Cardiac fibroblast (primary cell): ENCODE data around the gene PRKCB.

Experiments used
- DNase-seq, 2 donors: peaks; one replicate each; pipeline versions ENCODE4 v3.0.0 to v3.0.0-alpha.2; 2010; ENCODE audit warnings: low read depth in 2 of 2
- H3K4me3 ChIP-seq, 2 donors: replicated peaks in 1 of 2; 1 replicate in 1 of 2; 2 replicates in 1 of 2; pipeline ENCODE4 v1.5.1; 2011; ENCODE audit warnings: low read depth in 2 of 2, low read length in 2 of 2, mild to moderate bottlenecking in 2 of 2, moderate library complexity in 1 of 2
- TF ChIP-seq, protein P1 (sequence below): IDR thresholded peaks from one replicate; pipeline ENCODE4 v1.5.1; 2011; ENCODE audit warnings: low read depth, mild to moderate bottlenecking, low read length, inconsistent platforms

PRKCB gene

DNA sequence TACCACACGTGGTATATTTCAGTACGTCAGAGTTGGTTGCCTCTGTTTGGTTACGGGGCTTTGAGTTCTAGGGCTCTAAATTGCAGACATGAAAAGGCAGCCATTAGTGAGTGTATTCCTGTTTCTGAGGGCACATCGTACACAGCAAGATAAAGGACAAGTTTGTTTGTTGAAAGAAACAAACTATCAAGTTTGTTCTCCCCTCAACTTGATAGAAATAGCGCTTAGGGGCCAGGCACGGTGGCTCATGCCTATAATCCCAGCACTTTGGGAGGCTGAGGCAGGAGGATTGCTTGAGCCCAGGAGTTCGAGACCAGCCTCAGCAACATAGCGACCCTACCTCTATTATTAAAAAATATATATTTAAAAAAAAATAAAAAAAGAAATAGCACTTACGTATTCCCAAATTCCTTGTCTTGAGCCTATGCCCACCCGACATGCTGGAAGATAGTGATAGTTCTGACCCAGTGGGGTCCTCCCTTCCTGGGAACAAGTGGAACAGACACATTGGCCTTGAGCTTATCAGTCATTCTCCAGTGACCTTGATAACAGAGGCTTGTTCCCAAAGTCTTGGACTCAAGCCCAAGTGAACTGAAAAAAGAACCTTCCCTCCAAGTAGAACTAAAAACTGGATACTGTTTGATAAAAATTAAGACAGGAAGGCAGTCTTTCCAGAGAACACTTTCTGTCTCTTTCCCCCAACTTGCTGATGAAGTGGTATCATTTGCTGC lies 280.4 kb downstream of the PRKCB start:
- H3K4me3 ChIP-seq = no peak overlapping the region
- TF ChIP-seq, protein P1, sequence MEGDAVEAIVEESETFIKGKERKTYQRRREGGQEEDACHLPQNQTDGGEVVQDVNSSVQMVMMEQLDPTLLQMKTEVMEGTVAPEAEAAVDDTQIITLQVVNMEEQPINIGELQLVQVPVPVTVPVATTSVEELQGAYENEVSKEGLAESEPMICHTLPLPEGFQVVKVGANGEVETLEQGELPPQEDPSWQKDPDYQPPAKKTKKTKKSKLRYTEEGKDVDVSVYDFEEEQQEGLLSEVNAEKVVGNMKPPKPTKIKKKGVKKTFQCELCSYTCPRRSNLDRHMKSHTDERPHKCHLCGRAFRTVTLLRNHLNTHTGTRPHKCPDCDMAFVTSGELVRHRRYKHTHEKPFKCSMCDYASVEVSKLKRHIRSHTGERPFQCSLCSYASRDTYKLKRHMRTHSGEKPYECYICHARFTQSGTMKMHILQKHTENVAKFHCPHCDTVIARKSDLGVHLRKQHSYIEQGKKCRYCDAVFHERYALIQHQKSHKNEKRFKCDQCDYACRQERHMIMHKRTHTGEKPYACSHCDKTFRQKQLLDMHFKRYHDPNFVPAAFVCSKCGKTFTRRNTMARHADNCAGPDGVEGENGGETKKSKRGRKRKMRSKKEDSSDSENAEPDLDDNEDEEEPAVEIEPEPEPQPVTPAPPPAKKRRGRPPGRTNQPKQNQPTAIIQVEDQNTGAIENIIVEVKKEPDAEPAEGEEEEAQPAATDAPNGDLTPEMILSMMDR = no peak
- no peak for DNase-seq

DNA sequence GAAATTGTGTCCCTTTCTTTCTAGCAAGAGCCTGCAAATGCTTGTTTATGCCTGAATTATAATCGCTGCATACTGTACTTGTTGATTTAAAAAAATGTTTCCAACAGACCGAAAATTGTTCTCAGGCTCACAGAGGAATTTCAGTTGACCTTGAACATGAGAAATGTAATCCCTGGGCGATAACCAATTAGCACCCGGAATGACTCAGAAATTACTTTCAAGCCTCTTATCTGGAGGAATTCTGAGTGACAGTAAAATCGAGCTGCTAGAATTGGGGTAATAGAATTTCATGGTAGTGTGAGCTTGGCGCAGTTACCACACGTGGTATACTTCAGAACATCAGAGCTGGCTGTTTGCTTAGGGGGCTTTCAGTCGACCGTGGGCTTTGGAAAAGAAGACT lies 281.2 kb downstream of the PRKCB start:
- TF ChIP-seq, protein P1 = no peak
- no peak overlapping the region for H3K4me3 ChIP-seq
- no peak for DNase-seq

DNA sequence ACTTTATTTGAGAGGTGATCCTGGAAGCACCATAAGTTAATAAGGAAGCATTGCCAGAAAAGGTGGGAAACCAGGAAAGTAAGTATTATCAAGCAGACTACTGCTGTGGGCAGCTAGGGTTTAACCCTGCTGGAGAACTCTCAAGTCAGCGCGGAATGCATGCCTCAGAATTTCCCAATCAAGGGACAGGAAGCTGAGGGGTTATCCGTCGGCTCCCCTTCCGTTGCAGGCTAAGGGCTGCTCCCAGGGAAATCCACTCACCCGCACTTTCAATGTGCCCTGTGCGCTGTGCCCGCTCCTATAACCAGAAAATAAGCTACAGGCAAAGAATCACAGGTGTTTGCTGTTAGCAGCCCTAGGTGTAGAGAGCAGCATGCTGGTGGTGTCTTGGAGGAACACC lies 281.9 kb downstream of the PRKCB start:
- TF ChIP-seq, protein P1 = no peak
- DNase-seq = no peak
- no peak overlapping the region for H3K4me3 ChIP-seq

DNA sequence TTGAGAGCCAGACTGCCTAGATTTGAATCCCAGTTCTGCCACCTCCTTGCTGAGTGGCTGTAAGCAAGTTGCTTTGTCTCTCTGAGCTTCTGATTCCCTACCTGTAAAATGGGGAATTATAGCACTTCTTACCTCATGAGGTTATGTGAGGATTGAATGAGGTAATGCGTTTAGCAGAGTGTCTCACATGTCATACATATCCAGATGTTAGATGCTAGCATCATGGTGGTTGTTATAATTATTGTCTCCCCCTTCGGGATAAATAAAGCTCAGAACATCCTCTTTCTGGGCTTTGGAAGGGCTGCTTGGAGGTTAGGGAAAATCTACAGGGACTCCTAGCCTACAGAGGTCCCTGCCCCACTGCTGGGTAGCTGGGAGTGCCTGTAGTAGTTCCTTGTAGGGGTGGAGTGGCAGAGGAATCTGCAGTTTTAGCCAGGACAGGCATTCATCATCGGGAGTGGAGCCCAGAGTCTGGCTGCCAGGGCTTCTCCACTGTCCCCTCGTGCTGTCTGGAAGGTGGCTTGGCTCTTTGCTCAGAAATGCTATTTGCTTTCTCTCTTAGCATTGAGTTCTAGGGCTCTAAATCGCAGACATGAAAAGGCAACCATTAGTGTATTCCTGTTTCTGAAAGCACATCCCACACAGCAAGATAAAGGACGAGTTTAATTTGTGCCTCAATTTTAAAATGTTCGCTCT lies 282.5 kb downstream of the PRKCB start:
- no peak for DNase-seq
- TF ChIP-seq, protein P1 = no peak
- no peak overlapping the region for H3K4me3 ChIP-seq

DNA sequence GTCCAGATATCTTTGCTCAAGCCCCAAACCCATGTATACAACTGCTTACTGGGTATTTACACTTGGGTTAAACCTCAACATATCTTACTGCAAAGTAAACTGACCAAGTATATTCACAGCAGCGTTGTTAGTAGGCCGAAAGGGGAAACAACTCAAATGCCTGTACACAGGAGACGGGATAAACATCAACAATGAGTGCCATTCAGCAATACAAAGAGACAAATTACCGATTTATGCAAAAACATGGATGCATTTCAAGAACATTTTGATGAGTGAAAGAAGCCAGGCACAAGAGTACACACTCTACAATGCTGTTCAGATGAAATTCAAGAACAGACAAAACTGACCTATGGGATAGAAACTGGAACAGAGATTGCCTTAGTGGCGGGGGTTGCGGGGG lies 284.0 kb downstream of the PRKCB start:
- TF ChIP-seq, protein P1 = no peak
- H3K4me3 ChIP-seq = no peak overlapping the region
- no peak for DNase-seq

DNA sequence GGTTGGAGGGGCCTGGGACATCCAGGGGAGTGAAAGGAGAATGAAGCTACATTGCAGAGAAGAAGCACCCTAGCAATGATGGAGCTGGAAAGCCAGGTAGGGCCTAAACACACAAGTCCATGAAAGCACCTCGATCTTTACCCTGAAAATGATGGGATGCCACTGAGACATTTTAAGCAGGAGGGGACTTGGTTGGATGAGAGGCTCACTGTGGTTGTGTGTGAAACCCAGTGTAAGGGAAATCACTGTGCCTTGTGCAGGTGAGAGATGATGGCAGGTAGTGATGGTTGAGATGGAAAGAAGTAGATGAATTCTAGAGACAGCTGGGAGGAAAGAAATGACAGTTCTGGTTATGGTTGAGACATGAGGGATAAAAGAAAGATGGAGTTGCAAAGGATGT lies 287.5 kb downstream of the PRKCB start:
- TF ChIP-seq, protein P1 = no peak
- H3K4me3 ChIP-seq = no peak overlapping the region
- no peak for DNase-seq
